KOPT-K1 (cell line): ENCODE data around the gene ANKAR.

Experiments
- H3K27ac ChIP-seq: fragments of 200-600 bp; sonication (generic); 2 replicates; pipeline ENCODE4 v1.5.1; 2016; ENCODE audit warnings: antibody characterized with exemption, mild to moderate bottlenecking, low read depth, low read length; ENCODE audit not compliant: poor library complexity, severe bottlenecking
- H3K36me3 ChIP-seq: fragments of 200-600 bp; sonication (generic); 2 replicates; pipeline ENCODE4 v1.5.1; 2017; ENCODE audit warnings: antibody characterized with exemption, mild to moderate bottlenecking, low read length, moderate library complexity; ENCODE audit not compliant: insufficient read depth
- H3K9me3 ChIP-seq: fragments of 200-600 bp; sonication (generic); 2 replicates; pipeline ENCODE4 v1.5.1; 2017; ENCODE audit warnings: antibody characterized with exemption, low read length, mild to moderate bottlenecking; ENCODE audit not compliant: insufficient read depth, poor library complexity, severe bottlenecking

Gene ANKAR, protein sequence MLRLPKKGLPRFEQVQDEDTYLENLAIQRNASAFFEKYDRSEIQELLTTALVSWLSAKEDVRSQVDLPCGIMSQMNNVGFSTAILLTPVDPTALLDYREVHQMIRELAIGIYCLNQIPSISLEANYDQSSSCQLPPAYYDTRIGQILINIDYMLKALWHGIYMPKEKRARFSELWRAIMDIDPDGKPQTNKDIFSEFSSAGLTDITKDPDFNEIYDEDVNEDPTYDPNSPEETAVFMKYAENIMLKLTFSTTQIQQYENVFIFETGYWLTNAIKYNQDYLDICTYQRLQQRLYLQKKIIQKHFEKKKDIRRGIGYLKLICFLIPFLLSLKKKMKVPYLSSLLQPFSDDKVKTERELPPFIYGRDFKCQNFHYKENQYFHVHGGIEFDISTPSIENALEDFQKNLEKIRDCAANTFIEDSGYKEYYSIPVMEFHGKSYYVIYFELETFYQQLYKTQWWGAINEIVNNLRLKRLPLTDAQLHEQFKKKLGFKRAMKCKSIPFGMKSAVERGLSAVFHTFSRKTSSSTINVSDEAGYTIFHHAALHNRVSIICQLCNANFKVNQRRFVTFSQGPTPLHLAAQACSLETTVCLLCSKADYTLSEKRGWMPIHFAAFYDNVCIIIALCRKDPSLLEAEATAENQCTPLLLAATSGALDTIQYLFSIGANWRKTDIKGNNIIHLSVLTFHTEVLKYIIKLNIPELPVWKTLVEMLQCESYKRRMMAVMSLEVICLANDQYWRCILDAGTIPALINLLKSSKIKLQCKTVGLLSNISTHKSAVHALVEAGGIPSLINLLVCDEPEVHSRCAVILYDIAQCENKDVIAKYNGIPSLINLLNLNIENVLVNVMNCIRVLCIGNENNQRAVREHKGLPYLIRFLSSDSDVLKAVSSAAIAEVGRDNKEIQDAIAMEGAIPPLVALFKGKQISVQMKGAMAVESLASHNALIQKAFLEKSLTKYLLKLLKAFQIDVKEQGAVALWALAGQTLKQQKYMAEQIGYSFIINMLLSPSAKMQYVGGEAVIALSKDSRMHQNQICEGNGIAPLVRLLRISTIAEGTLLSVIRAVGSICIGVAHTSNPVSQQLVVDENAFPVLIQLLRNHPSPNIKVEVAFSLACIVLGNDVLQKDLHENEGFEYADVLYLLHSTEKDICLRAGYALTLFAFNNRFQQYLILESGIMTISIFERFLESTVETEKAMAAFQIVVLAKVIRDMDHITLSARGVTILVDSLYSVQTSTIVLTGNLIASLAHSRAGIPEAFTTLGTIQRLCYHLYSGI (N-terminal part only)

DNA sequence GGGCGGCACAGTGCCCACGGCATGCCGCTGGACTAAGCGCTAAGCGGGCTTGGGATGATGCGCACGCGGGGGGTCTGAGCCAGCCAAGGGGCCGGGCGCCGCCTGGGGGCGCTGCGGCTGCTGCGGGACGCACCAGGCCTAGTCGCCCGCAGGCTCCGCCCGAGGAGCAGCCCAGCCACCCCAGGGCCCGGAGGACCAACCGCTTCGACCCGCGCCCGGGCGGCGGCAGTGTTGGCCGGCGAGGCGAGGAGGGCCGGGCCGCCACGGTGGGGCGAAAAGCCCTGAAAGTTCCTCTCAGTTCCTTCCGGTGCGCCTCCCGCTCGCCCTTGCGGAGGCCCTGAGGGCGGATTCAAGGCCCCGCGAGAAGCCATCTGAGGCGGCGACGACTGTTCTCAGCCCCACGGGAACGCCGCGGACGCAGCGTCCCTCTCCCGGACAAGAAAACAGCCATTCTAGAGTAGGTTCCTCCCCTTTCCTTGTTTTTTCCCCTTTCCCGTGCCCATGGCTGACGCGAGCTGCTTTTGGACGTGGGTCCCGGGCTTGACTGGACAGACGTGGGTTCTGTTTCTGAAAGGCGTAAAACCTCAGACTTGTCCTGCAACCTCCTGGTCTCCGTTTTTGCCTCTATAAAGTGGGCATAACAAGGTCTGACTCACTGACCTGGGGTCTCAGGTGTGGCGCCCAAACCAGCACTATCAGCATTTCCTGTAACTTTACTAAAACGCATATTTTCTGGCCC, at the start of gene ANKAR:
TSS of gene ANKAR (plus strand) at position 297 of the 739 bp plus-strand sequence. CDS start 1,821 bp downstream, outside the sequence.
- no peak within 1 kb of the TSS for H3K27ac ChIP-seq
- H3K36me3 ChIP-seq = peaks cover 70% of the 10 kb centered on the region
- H3K9me3 ChIP-seq = peaks cover 26% of the 10 kb centered on the region

DNA sequence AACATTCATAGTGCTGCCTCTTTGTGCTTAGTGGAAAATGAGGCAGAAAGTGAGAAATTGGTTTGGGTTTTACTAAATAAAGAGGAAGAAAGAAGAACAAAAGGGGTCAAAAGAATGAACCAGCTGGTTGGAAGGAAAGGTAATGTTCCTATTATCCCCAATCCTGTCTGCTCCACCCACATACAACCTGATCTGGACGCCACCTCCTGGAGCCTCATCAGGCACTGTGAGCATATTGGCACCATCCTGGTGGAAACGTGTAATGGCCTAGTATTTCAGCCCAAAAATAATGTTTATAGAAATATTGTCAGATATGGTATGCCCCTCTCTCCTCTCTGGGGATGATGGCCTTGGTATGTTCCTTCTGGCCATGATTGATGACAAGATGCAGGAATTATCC, 48.8 kb upstream of the ANKAR start:
- no peaks in the 10 kb centered on the region for H3K9me3 ChIP-seq
- no peak overlapping the region for H3K27ac ChIP-seq

DNA sequence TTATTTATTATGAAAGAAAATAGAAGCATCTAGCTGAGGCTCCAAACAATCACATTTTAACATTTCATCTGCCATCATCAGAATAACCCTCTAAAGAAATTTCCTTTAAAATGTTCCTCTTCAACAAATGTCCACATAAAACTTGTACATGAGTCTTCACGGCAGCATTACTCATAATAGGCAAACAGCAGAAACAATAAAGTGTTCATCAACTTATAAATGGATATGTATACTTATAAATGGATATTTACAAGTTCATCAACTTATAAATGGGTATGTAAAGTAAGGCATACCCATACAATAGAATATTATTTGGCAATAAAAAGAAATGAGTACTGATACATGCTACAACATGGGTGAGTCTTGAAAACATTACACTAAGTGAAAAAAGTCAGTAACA, 46.7 kb upstream of the ANKAR start:
- H3K36me3 ChIP-seq = no peaks in the 10 kb centered on the region
- H3K27ac ChIP-seq = no peak overlapping the region
- no peaks in the 10 kb centered on the region for H3K9me3 ChIP-seq

More for the DNA sequence above, 48.8 kb upstream of the ANKAR start:
- H3K36me3 ChIP-seq = no peaks in the 10 kb centered on the region

- no peaks in the 10 kb centered on the region for H3K36me3 ChIP-seq
- H3K9me3 ChIP-seq = no peaks in the 10 kb centered on the region
- no peak overlapping the region for H3K27ac ChIP-seq
Measured at GRCh38 chr2:189628817-189629530, 45.5 kb upstream of the ANKAR start.

- Histone ChIP-seq H3K9me3 (no peaks in the 10 kb centered on the region), H3K27ac (no peak overlapping the region), H3K36me3 (no peaks in the 10 kb centered on the region)
Measured at GRCh38 chr2:189629531-189630453, 44.7 kb upstream of the ANKAR start.

GRCh38 chr2:189631849-189632248, 42.6 kb upstream of the ANKAR start:
- Histone ChIP-seq H3K9me3 (no peaks in the 10 kb centered on the region), H3K27ac (no peak overlapping the region), H3K36me3 (no peaks in the 10 kb centered on the region)

GRCh38 chr2:189633392-189633811, 41.1 kb upstream of the ANKAR start:
- H3K9me3 ChIP-seq = no peaks in the 10 kb centered on the region
- no peak overlapping the region for H3K27ac ChIP-seq
- no peaks in the 10 kb centered on the region for H3K36me3 ChIP-seq

DNA sequence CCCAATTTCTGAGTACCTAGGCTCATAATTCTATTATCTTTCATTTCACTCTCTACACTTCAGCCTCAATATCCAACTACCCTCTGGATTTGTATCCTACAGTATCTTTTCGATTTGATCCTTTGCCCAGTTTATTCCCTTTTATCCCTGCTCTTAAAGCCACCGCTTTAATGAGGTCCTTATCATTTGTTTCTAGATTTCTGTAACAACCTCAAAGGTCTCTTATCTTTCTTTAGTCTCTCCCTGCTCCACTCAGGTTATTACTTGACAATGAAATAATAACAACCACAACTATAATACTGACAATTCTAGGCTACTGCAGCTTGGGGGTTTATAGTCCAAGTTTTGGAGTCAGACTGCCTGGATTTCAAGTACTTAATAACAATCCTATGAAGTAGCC, 39.1 kb upstream of the ANKAR start:
- Histone ChIP-seq H3K36me3 (no peaks in the 10 kb centered on the region), H3K9me3 (no peaks in the 10 kb centered on the region), H3K27ac (no peak overlapping the region)

DNA sequence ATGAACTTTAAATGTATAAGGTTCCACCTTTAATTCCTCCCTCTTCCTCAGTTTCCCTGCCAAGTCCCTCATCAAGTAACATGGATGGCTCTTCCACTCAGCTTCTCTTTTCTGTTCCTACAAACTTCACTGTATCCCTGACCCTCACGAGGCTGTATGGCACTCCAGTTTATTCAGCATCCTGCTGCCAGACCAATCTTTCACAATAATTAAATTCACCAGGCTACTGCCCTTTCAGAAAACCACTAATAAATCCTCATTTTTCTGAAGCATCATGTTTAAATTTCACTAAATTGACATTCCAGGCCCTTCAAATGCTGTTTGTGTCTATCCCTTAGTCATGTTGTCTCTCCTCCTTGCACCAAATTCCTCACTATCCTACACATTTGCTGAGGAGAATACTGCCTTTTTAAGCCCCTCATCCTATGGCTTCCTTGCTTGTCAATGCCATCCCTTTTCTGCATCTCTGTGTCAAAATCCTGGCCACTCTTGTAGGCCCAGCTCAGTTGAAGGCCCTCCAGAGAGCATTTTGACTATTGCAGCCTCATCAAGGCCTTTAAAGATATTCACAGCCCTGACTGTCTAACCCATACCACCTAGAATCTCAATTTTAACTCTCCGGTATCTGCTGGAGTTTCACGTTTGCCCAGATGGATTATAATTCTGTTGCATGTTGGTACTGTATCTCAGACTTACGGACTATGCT, 36.0 kb upstream of the ANKAR start:
- Histone ChIP-seq H3K9me3 (no peaks in the 10 kb centered on the region), H3K36me3 (no peaks in the 10 kb centered on the region)

GRCh38 chr2:189639007-189639609, 35.4 kb upstream of the ANKAR start:
- no peaks in the 10 kb centered on the region for H3K36me3 ChIP-seq
- no peak overlapping the region for H3K27ac ChIP-seq
- no peaks in the 10 kb centered on the region for H3K9me3 ChIP-seq

More for the DNA sequence above, 36.0 kb upstream of the ANKAR start:
- no peak overlapping the region for H3K27ac ChIP-seq

- Histone ChIP-seq H3K36me3 (no peaks in the 10 kb centered on the region), H3K27ac (no peak overlapping the region), H3K9me3 (no peaks in the 10 kb centered on the region)
Measured at GRCh38 chr2:189641002-189641401, 33.5 kb upstream of the ANKAR start.

- Histone ChIP-seq H3K27ac (no peak overlapping the region), H3K36me3 (no peaks in the 10 kb centered on the region)
Measured at GRCh38 chr2:189641590-189641989, 32.9 kb upstream of the ANKAR start.

More at GRCh38 chr2:189641590-189641989, 32.9 kb upstream of the ANKAR start:
- no peaks in the 10 kb centered on the region for H3K9me3 ChIP-seq
